ENCODE measurements around the gene MZB1.

MZB1 gene, protein sequence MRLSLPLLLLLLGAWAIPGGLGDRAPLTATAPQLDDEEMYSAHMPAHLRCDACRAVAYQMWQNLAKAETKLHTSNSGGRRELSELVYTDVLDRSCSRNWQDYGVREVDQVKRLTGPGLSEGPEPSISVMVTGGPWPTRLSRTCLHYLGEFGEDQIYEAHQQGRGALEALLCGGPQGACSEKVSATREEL

DNA sequence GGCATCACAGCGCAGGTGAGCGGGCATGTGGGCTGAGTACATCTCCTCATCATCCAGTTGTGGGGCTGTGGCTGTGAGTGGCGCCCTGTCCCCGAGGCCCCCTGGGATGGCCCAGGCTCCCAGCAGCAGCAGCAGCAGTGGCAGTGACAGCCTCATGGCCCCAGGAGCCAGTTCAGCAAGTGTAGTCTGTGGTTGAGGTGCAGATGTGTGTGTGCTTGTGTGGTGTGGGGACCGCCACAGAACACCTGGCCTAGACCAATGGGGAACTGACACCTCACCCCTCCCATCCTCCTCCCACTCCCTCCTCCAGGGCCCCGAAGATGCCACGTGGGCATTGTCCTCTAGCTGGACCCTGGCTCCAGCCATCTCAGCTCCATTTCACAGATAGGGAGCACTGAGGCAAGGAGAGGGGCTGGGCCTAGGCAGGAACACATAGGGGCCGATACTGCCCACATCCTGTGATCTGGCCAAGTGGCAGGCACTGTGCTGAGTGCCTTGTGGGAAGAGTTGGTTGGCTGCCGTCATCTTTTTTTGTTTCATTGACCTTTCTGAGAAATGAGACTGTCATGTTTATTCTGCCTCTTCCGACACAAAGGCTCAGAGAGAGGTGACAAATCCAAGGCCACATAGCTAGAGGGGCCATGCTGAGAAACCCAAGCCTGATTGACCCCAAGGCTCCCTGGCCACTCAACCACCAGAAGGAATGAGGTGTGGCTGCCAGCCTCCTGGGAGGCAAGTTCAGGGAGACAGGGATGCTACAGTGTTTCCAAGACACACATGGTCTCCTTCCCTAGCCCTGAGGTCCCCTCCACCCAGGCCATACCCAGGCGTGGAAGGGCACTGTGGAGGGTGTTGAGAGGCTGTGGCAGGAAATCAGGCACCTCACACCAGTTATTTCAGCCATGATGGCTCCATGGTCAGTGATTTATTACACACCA, at the start of gene MZB1:
TSS of gene MZB1 (minus strand) at position 213 of the 938 bp plus-strand sequence. CDS start at position 156, 57 bp downstream.
- DNase-seq (ENCODE audit: low spot score) = no peak

DNA sequence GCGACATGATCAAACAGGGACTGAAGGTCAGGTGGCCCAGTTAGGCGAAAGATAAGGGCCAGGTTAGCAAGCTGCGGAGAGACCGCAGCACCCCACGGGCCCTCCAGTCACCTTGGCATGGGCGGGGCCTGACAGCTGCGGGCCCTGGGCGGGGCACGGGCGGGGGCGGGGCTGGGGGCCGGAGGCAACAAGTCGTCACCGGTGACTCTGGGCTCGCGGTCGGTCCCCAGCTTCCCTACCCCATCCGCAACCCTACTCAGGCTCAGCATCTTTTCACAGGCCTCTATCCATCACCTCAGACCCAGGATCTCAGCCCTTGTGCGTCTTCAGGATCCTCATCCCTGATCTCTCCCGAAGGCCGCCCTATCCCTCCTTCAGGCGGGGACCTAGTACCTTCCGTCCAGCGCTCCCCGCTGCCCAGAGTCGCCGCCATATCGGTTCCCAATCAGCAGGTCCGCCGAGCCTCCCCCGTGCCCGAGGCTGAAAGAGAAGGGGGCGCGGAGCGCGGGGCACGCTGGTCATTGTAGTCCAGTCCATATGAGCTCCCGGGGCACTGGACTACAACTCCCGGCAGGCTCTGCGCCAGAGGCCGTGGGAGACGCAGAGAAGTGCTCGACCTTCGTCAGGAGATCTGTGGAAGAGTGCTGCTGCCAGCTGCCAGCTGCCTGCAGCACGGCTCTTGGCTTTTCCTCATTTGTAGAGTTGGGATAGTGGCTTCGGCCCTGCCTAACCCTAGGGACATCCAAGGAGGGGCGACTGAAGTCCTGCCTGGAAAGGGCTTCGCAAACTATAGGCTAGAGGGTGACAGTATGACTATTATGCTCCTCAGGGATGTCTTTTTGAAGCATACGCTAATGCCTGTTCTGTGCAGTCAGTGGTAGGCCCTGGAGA, 49.5 kb upstream of the MZB1 start, which contains the start of gene DNAJC18:
TSS of gene DNAJC18 (minus strand) at position 513 of the 891 bp plus-strand sequence. CDS start at position 433, 80 bp downstream.
- DNase-seq (ENCODE audit: low spot score) = peak; percentile 97

- DNase-seq (ENCODE audit: low spot score) = no peak
Measured at GRCh38 chr5:139438707-139439012, 48.9 kb upstream of the MZB1 start.

GRCh38 chr5:139435676-139436075, 46.0 kb upstream of the MZB1 start:
- no peak for DNase-seq (ENCODE audit: low spot score)

GRCh38 chr5:139431706-139432105, 42.0 kb upstream of the MZB1 start:
- no peak for DNase-seq (ENCODE audit: low spot score)

DNA sequence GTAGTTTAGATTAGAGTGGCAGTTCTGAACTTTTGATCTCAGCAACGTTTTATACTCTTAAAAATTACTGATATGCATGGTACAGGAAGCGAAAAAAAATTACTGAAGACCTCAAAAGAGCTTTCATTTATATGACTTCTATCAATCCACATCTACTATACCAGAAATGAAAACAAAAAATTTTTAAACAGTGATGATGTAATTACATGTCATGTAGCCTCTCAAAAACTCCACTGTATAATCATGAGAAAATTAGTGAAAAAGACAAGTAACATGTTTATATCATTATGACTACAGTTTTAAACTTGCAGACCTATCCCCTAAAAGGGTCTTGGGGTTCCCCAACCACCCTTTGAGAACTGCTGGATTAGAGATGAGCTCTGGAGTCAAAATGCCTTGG, 40.3 kb upstream of the MZB1 start:
- DNase-seq (ENCODE audit: low spot score) = no peak

GRCh38 chr5:139426203-139426885, 36.6 kb upstream of the MZB1 start:
- DNase-seq (ENCODE audit: low spot score) = no peak

- DNase-seq (ENCODE audit: low spot score) = no peak
Measured at GRCh38 chr5:139425497-139425896, 35.8 kb upstream of the MZB1 start.

DNA sequence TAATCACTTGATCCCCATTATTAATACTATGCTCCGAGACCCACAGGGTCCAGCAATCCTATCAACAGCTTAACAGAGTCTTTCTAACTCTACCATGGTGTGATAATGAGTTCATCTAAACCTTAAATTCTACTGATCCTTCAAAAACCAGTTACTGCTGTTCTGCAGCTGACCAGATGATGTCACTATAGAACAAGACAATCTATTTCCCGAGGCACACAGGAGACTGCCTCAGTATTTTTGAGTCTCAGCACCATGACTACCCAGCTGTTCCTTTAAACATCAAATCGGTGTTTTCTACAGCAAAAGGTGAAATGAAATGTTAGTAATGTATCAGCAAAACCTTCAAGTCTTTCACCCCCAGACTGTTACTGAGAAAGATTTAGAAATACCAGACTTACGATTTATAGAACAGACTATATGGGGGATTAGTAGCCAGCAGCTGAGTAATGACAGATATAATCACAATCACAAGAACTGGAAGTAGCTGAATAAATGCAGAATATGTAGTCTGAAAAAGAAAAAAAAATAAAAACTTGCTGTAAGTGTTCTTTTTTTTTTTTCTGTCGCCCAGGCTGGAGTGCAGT, 32.7 kb upstream of the MZB1 start:
- peak; percentile 83 for DNase-seq (ENCODE audit: low spot score)

GRCh38 chr5:139419226-139420192, 29.8 kb upstream of the MZB1 start:
- no peak for DNase-seq (ENCODE audit: low spot score)

GRCh38 chr5:139418793-139419192, 29.1 kb upstream of the MZB1 start:
- DNase-seq (ENCODE audit: low spot score) = no peak

DNA sequence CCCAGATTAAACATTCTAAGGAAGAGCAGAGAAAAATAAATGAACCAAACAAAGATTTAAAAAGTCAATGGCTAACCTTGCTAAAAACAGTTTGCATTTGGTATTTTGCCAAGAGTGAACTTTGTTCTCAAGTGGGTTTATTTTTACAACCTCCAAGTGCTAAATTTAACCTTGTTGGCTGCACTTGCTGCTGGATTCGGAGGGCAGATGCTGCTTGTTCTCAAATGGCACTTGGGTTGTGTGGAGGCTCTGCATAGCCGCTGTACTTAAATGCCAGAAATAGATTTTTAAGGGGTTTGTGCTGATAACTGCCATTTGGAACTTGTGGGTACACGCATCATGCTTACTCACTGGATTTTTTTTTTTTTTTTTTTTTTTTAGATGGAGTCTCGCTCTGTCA, 27.5 kb upstream of the MZB1 start:
- DNase-seq (ENCODE audit: low spot score) = peak; percentile 75

- no peak for DNase-seq (ENCODE audit: low spot score)
Measured at GRCh38 chr5:139416651-139417050, 26.9 kb upstream of the MZB1 start.

- DNase-seq (ENCODE audit: low spot score) = no peak
Measured at GRCh38 chr5:139415869-139416268, 26.2 kb upstream of the MZB1 start.

DNA sequence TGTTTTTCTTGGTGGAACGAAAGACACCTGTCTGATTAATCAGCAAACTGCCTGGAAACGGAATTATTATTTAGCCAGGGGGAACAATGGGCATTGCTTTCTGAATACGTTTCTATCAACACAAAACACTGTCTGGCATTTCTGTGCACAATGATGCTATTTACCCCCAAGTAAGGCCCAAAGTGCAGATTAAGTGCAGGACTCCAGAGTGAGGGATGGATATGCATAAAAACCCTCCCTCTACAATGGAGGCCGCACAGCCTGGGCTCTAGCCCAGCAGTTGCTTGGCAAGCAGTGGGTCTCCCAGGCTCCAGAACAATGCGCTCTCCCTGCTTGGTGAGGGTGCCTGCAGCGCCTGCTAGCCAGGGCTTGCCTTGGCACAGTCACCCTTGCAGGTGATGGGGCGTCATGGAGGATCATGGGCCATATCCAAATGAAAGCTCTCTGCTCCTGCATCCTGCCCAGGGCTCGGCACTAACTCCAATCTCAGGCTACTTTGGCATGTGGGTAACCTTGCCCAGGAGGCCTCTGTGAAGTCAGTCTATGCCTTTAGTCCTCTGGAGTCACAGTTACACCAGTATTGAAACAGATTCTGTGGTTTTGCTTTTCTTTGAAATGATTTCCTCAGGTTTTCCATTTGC, 25.6 kb upstream of the MZB1 start:
- peak; percentile 94 for DNase-seq (ENCODE audit: low spot score)

GRCh38 chr5:139414581-139415130, 24.9 kb upstream of the MZB1 start:
- DNase-seq (ENCODE audit: low spot score) = peak; percentile 72

DNA sequence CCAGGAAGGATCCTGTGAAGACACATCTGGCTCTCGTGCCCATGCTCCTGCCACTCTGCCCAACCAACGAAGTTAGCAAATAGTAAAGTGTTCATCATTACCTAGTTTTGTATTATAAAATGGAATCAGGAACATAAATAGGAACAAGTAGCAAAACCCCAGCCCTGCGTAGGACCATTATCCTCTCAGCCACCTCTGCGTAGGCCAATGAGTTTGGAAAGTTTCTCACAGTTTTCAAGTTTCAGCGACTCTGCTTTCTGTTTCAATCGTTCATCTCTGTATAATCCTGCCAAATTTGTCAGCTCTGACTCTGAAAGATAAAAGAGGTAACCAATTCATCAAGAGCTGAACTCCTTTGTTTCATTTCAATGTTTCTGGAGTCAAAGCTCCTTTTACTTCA, 24.2 kb upstream of the MZB1 start:
- DNase-seq (ENCODE audit: low spot score) = no peak

DNA sequence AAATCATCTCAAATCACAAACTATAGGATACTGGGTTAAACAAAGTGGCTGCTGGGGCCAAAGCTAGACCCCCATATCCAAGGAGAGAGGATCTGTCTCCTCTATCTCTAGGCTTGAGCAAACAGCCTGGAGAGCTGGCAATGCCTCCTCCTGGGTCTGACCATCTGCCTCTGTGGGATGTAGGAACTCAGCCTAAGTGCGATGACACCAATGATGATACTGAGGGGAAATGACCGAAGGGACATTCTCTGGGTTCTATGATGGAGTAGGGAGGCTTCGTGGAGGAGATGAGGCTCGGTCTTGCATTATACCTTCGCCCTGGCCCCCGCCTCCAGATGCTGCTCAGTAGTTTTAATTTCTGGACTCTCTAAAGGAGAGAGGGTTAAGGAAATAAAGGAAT, 23.4 kb upstream of the MZB1 start:
- no peak for DNase-seq (ENCODE audit: low spot score)
